Stimulated activated CD4-positive, alpha-beta T cell treated with anti-CD3 and anti-CD28 coated beads, Interleukin-1b, Interleukin-23, amount 100 ng/mL, for 48 hours (primary cell): ENCODE results near the gene UNC13C.

Experiments
- DNase-seq: peaks from one replicate; pipeline ENCODE4 v3.0.0-alpha.2; 2020

UNC13C gene

GRCh38 chr15:54131410-54131809 lies 153.2 kb downstream of the UNC13C start:
- no peak for DNase-seq

GRCh38 chr15:54149115-54149531 lies 170.9 kb downstream of the UNC13C start:
- DNase-seq, result no peak

- no peak for DNase-seq
These were observed 172.0 kb downstream of the UNC13C start for GRCh38 chr15:54150255-54150654.

GRCh38 chr15:54159012-54159411 lies 180.8 kb downstream of the UNC13C start:
- no peak for DNase-seq

- DNase-seq, result no peak
These were observed 209.1 kb downstream of the UNC13C start for GRCh38 chr15:54187325-54187724.

GRCh38 chr15:54197995-54198394 lies 219.8 kb downstream of the UNC13C start:
- no peak for DNase-seq

GRCh38 chr15:54206586-54207321 lies 228.5 kb downstream of the UNC13C start:
- DNase-seq, result no peak

GRCh38 chr15:54208786-54209185 lies 230.5 kb downstream of the UNC13C start:
- no peak for DNase-seq

- DNase-seq, result no peak
These were observed 234.4 kb downstream of the UNC13C start for GRCh38 chr15:54212635-54213034.

- no peak for DNase-seq
These were observed 248.2 kb downstream of the UNC13C start for GRCh38 chr15:54226455-54226854.

- DNase-seq, result no peak
These were observed 249.3 kb downstream of the UNC13C start for GRCh38 chr15:54227569-54227968.

- no peak for DNase-seq
These were observed 272.1 kb downstream of the UNC13C start for GRCh38 chr15:54250326-54250725.

- DNase-seq, result no peak
These were observed 277.9 kb downstream of the UNC13C start for GRCh38 chr15:54256190-54256589.

GRCh38 chr15:54273928-54274327 lies 295.7 kb downstream of the UNC13C start:
- DNase-seq, result no peak

GRCh38 chr15:54277834-54278233 lies 299.6 kb downstream of the UNC13C start:
- no peak for DNase-seq

- no peak for DNase-seq
These were observed 302.5 kb downstream of the UNC13C start for GRCh38 chr15:54280726-54281125.

- no peak for DNase-seq
These were observed 304.1 kb downstream of the UNC13C start for GRCh38 chr15:54282228-54282836.

- no peak for DNase-seq
These were observed 309.8 kb downstream of the UNC13C start for GRCh38 chr15:54288049-54288448.

- no peak for DNase-seq
These were observed 311.4 kb downstream of the UNC13C start for GRCh38 chr15:54289590-54290136.

- DNase-seq, result no peak
These were observed 320.2 kb downstream of the UNC13C start for GRCh38 chr15:54298396-54298795.

GRCh38 chr15:54304321-54304720 lies 326.1 kb downstream of the UNC13C start:
- no peak for DNase-seq

GRCh38 chr15:54305138-54305537 lies 326.9 kb downstream of the UNC13C start:
- no peak for DNase-seq

GRCh38 chr15:54307252-54307902 lies 329.1 kb downstream of the UNC13C start:
- no peak for DNase-seq

GRCh38 chr15:54307926-54308325 lies 329.7 kb downstream of the UNC13C start:
- DNase-seq, result no peak
